Duodenal mucosa (tissue), 2 donors: ENCODE data around the gene WDPCP.
A peak's percentile ranks its signal among the peaks of the same experiment; 100 is the strongest.
"Not testable (repeated sequence)": the region's sequence is repeated elsewhere in the genome, so short reads cannot be mapped to it uniquely, and the experiment has no call there.

Source experiments
- H3K27ac ChIP-seq: one replicate; pipeline ENCODE4 v1.7.0; 2013; ENCODE audit warnings: low read depth, low read length
- H3K27me3 ChIP-seq, 2 donors: one replicate each; pipeline ENCODE4 v1.7.0; 2013; ENCODE audit warnings: low read length in 2 of 2, control low read depth in 1 of 2; ENCODE audit not compliant: insufficient read depth in 2 of 2, control insufficient read depth in 1 of 2
- H3K36me3 ChIP-seq, 2 donors: one replicate each; pipeline ENCODE4 v1.7.0; 2013; ENCODE audit warnings: low read length in 2 of 2, control low read depth in 1 of 2; ENCODE audit not compliant: insufficient read depth in 2 of 2, control insufficient read depth in 1 of 2
- H3K4me1 ChIP-seq, 2 donors: one replicate each; pipeline ENCODE4 v1.7.0; 2013; ENCODE audit warnings: low read length in 2 of 2, control low read depth in 1 of 2; ENCODE audit not compliant: insufficient read depth in 2 of 2, control insufficient read depth in 1 of 2
- H3K4me3 ChIP-seq, 2 donors: one replicate each; pipeline ENCODE4 v1.7.0; 2013; ENCODE audit warnings: low read length in 2 of 2, low read depth in 1 of 2
- H3K9ac ChIP-seq, 2 donors: one replicate each; pipeline ENCODE4 v1.7.0; 2013; ENCODE audit warnings: low read length in 2 of 2, low read depth in 1 of 2
- H3K9me3 ChIP-seq, 2 donors: one replicate each; pipeline ENCODE4 v1.7.0; 2013; ENCODE audit warnings: low read length in 2 of 2, control low read depth in 1 of 2; ENCODE audit not compliant: control insufficient read depth in 1 of 2

Gene WDPCP

GRCh38 chr2:63590626-63591408, 2.5 kb upstream of the WDPCP start:
- Histone ChIP-seq H3K27me3 (no peaks in the 10 kb centered on the region), H3K4me1 (peaks cover 22 to 34% of the 10 kb centered on the region in 2 donors), H3K36me3 (peaks cover 12 to 13% of the 10 kb centered on the region in 2 donors), H3K9me3 (no peaks in the 10 kb centered on the region), H3K4me3 (no peak overlapping the region), H3K27ac (no peak overlapping the region), H3K9ac (no peak overlapping the region)

- Histone ChIP-seq H3K9me3 (no peaks in the 10 kb centered on the region), H3K27ac (peak overlapping the region; percentile 82), H3K4me1 (peaks cover 22 to 23% of the 10 kb centered on the region in 2 donors), H3K9ac (peak overlapping the region; percentile 88 to 89), H3K36me3 (peaks cover 0 to 3% of the 10 kb centered on the region in 2 donors), H3K4me3 (peak overlapping the region; percentile 93 to 99), H3K27me3 (no peaks in the 10 kb centered on the region)
These were observed 1.1 kb upstream of the WDPCP start for GRCh38 chr2:63589148-63589958.

GRCh38 chr2:63587814-63588384, 378 bp downstream of the WDPCP start:
- Histone ChIP-seq H3K27me3 (no peaks in the 10 kb centered on the region), H3K9me3 (no peaks in the 10 kb centered on the region), H3K4me1 (peaks cover 22 to 23% of the 10 kb centered on the region in 2 donors), H3K4me3 (peak overlapping the region; percentile 93 to 99), H3K9ac (peak overlapping the region; percentile 88 to 89), H3K36me3 (peaks cover 0 to 3% of the 10 kb centered on the region in 2 donors), H3K27ac (no peak overlapping the region)

GRCh38 chr2:63582873-63583272, 5.4 kb downstream of the WDPCP start:
- no peak overlapping the region for H3K9ac ChIP-seq
- H3K36me3 ChIP-seq: no peaks in the 10 kb centered on the region
- no peak overlapping the region for H3K27ac ChIP-seq
- H3K9me3 ChIP-seq: no peaks in the 10 kb centered on the region
- H3K4me1 ChIP-seq: peaks cover 4 to 6% of the 10 kb centered on the region in 2 donors
- H3K27me3 ChIP-seq: no peaks in the 10 kb centered on the region
- no peak overlapping the region for H3K4me3 ChIP-seq

- H3K27me3 ChIP-seq: no peaks in the 10 kb centered on the region
- H3K9ac ChIP-seq: no peak overlapping the region
- H3K4me3 ChIP-seq: no peak overlapping the region
- H3K27ac ChIP-seq: no peak overlapping the region
- no peaks in the 10 kb centered on the region for H3K9me3 ChIP-seq
- H3K4me1 ChIP-seq: no peaks in the 10 kb centered on the region
- H3K36me3 ChIP-seq: no peaks in the 10 kb centered on the region
These were observed 6.8 kb downstream of the WDPCP start for GRCh38 chr2:63581298-63581961.

GRCh38 chr2:63580651-63581297, 7.5 kb downstream of the WDPCP start:
- Histone ChIP-seq H3K36me3 (no peaks in the 10 kb centered on the region), H3K27me3 (no peaks in the 10 kb centered on the region), H3K4me1 (no peaks in the 10 kb centered on the region), H3K9me3 (no peaks in the 10 kb centered on the region), H3K27ac (no peak overlapping the region), H3K9ac (no peak overlapping the region), H3K4me3 (no peak overlapping the region)

GRCh38 chr2:63578767-63579166, 9.5 kb downstream of the WDPCP start:
- Histone ChIP-seq H3K9ac (no peak overlapping the region), H3K27me3 (no peaks in the 10 kb centered on the region), H3K36me3 (no peaks in the 10 kb centered on the region), H3K9me3 (no peaks in the 10 kb centered on the region), H3K27ac (no peak overlapping the region), H3K4me1 (no peaks in the 10 kb centered on the region), H3K4me3 (no peak overlapping the region)

GRCh38 chr2:63576546-63576945, 11.7 kb downstream of the WDPCP start:
- no peak overlapping the region for H3K9ac ChIP-seq
- H3K36me3 ChIP-seq: no peaks in the 10 kb centered on the region
- no peak overlapping the region for H3K4me3 ChIP-seq
- no peak overlapping the region for H3K27ac ChIP-seq
- no peaks in the 10 kb centered on the region for H3K4me1 ChIP-seq
- H3K9me3 ChIP-seq: no peaks in the 10 kb centered on the region
- H3K27me3 ChIP-seq: no peaks in the 10 kb centered on the region

GRCh38 chr2:63573726-63574345, 14.4 kb downstream of the WDPCP start:
- H3K36me3 ChIP-seq, H3K4me3 ChIP-seq, H3K27ac ChIP-seq, H3K9ac ChIP-seq, H3K27me3 ChIP-seq, H3K9me3 ChIP-seq, H3K4me1 ChIP-seq: not testable (repeated sequence)
